Left lobe of liver (tissue), 2 donors: ENCODE measurements around the gene ESCO1. TPM values are rescaled to one million over a fixed set of nuclear protein-coding genes. Genes with fewer than 3 reads are reported as not detected.
A peak's percentile ranks its signal among the peaks of the same experiment; 100 is the strongest.
"Not testable (repeated sequence)": the region's sequence is repeated elsewhere in the genome, so short reads cannot be mapped to it uniquely, and the experiment has no call there.

Experiments
- ATAC-seq: fragments of 200-7000 bp; cut with Tn5 transposase; one replicate; pipeline ENCODE4 v1.9.1; 2020; ENCODE audit warnings: mild to moderate bottlenecking, moderate library complexity
- DNase-seq: peaks from one replicate; pipeline ENCODE4 v3.0.0-alpha.2; 2020; ENCODE audit warnings: low spot score
- total RNA-seq: library from RNA; stranded (reverse); gene quantifications from one replicate; pipeline ENCODE4 v1.2.1, GENCODE V29; 2021
- donor health status: DM: no; HTN: no; CAD: no; lungs with moderate emphysema.
- donor health status: DM: no; HTN: yes; CAD: no.

Gene ESCO1
- total RNA-seq: 5.1 TPM

- DNase-seq (peak; percentile 96), ATAC-seq (peak; percentile 85)
Measured at GRCh38 chr18:21600526-21601410, at the start of gene ESCO1. TSS of gene ESCO1 (minus strand) at chr18:21600704. CDS start at chr18:21574843, 25,861 bp downstream.

GRCh38 chr18:21640375-21640774 is 39.9 kb upstream of the ESCO1 start:
- not testable (repeated sequence) for DNase-seq, ATAC-seq

GRCh38 chr18:21638822-21639221 is 38.3 kb upstream of the ESCO1 start:
- DNase-seq (no peak), ATAC-seq (peak; percentile 59)

GRCh38 chr18:21636769-21637168 is 36.3 kb upstream of the ESCO1 start:
- no peak for DNase-seq

GRCh38 chr18:21634588-21635199 is 34.2 kb upstream of the ESCO1 start:
- no peak for DNase-seq
- ATAC-seq: no peak

More at GRCh38 chr18:21636769-21637168, 36.3 kb upstream of the ESCO1 start:
- no peak for ATAC-seq

- DNase-seq (no peak), ATAC-seq (peak; percentile 47)
Measured at GRCh38 chr18:21632393-21632792, 31.9 kb upstream of the ESCO1 start.

- ATAC-seq (no peak), DNase-seq (no peak)
Measured at GRCh38 chr18:21629089-21629832, 28.8 kb upstream of the ESCO1 start.

GRCh38 chr18:21621640-21622039 is 21.1 kb upstream of the ESCO1 start:
- DNase-seq, ATAC-seq: not testable (repeated sequence)

GRCh38 chr18:21612125-21613039 is 11.9 kb upstream of the ESCO1 start, which contains the start of gene SNRPD1:
TSS of gene SNRPD1 (plus strand) at chr18:21612314. CDS start at chr18:21612430, 116 bp downstream.
- DNase-seq (peak; percentile 92), ATAC-seq (peak; percentile 100)

- DNase-seq: not testable (repeated sequence)
Measured at GRCh38 chr18:21611401-21612124, 11.1 kb upstream of the ESCO1 start.

GRCh38 chr18:21605213-21605612 is 4.7 kb upstream of the ESCO1 start:
- ATAC-seq: no peak
- no peak for DNase-seq

More at GRCh38 chr18:21611401-21612124, 11.1 kb upstream of the ESCO1 start:
- ATAC-seq: peak; percentile 2

- ATAC-seq (no peak), DNase-seq (no peak)
Measured at GRCh38 chr18:21604671-21605070, 4.2 kb upstream of the ESCO1 start.

GRCh38 chr18:21602299-21602587 is 1.7 kb upstream of the ESCO1 start:
- no peak for ATAC-seq
- no peak for DNase-seq

GRCh38 chr18:21599585-21600525 is 649 bp downstream of the ESCO1 start:
- DNase-seq: peak; percentile 85
- peak; percentile 82 for ATAC-seq

GRCh38 chr18:21598726-21599584 is 1.5 kb downstream of the ESCO1 start:
- DNase-seq (no peak), ATAC-seq (no peak)

- ATAC-seq (no peak), DNase-seq (no peak)
Measured at GRCh38 chr18:21597620-21598019, 2.9 kb downstream of the ESCO1 start.

- ATAC-seq: no peak
- no peak for DNase-seq
Measured at GRCh38 chr18:21593540-21594257, 6.8 kb downstream of the ESCO1 start.
